HEK293T (cell line): ENCODE data around the gene CORO2B.

ENCODE experiments used
- CTCF ChIA-PET: fragments of 350-600 bp; formaldehyde crosslinking; extraction: SDS; loops from one replicate; lab custom pipeline; 2021; ENCODE audit warnings: antibody characterized with exemption, inconsistent platforms; lab: Yijun Ruan, JAX
- POLR2A ChIA-PET: fragments of 350-600 bp; formaldehyde crosslinking; extraction: SDS; loops from one replicate; lab custom pipeline; 2020; ENCODE audit warnings: antibody characterized with exemption, inconsistent platforms; lab: Yijun Ruan, JAX
- DNase-seq: peaks from one replicate; pipeline ENCODE4 v3.0.0; 2012; ENCODE audit warnings: mixed read lengths; ENCODE audit errors: extremely low spot score
- ARNT ChIP-seq: fragments of 450-650 bp; IDR thresholded peaks from 2 replicates; pipeline ENCODE4 v1.6.1; 2017; ENCODE audit warnings: mild to moderate bottlenecking
- BHLHE40 ChIP-seq: fragments of 450-650 bp; IDR thresholded peaks from 2 replicates; pipeline ENCODE4 v1.6.1; 2016; ENCODE audit warnings: mild to moderate bottlenecking, moderate library complexity, borderline replicate concordance
- CTBP1 ChIP-seq: fragments of 450-650 bp; IDR thresholded peaks from 2 replicates; pipeline ENCODE4 v1.6.1; 2016; ENCODE audit warnings: borderline replicate concordance
- ELF4 ChIP-seq: fragments of 450-650 bp; IDR thresholded peaks from 2 replicates; pipeline ENCODE4 v1.6.1; 2017; ENCODE audit warnings: antibody characterized with exemption
- FOXA1 ChIP-seq: fragments of 450-650 bp; IDR thresholded peaks from 2 replicates; pipeline ENCODE4 v1.6.1; 2016; ENCODE audit warnings: mild to moderate bottlenecking
- FOXK2 ChIP-seq: fragments of 450-650 bp; IDR thresholded peaks from 2 replicates; pipeline ENCODE4 v1.6.1; 2016; ENCODE audit warnings: mild to moderate bottlenecking
- FOXM1 ChIP-seq: fragments of 450-650 bp; IDR thresholded peaks from 2 replicates; pipeline ENCODE4 v1.6.1; 2017; ENCODE audit warnings: mild to moderate bottlenecking, borderline replicate concordance
- HDGF ChIP-seq: fragments of 450-650 bp; IDR thresholded peaks from 2 replicates; pipeline ENCODE4 v1.6.1; 2017; ENCODE audit warnings: antibody characterized with exemption, borderline replicate concordance
- L3MBTL2 ChIP-seq: fragments of 450-650 bp; conservative IDR thresholded peaks from 2 replicates; pipeline ENCODE4 v1.6.1; 2016; ENCODE audit warnings: mild to moderate bottlenecking
- LEF1 ChIP-seq: fragments of 450-650 bp; IDR thresholded peaks from 2 replicates; pipeline ENCODE4 v1.6.1; 2017; ENCODE audit warnings: mild to moderate bottlenecking, borderline replicate concordance
- NFRKB ChIP-seq: fragments of 450-650 bp; IDR thresholded peaks from 2 replicates; pipeline ENCODE4 v1.6.1; 2016; ENCODE audit warnings: mild to moderate bottlenecking, moderate library complexity
- PKNOX1 ChIP-seq: fragments of 450-650 bp; IDR thresholded peaks from 2 replicates; pipeline ENCODE4 v1.6.1; 2016
- SP1 ChIP-seq: fragments of 450-650 bp; IDR thresholded peaks from 2 replicates; pipeline ENCODE4 v1.6.1; 2017
- SUZ12 ChIP-seq: fragments of 450-650 bp; IDR thresholded peaks from 2 replicates; pipeline ENCODE4 v1.6.1; 2016; ENCODE audit warnings: mild to moderate bottlenecking
- TARDBP ChIP-seq: fragments of 450-650 bp; IDR thresholded peaks from 2 replicates; pipeline ENCODE4 v1.6.1; 2016
- ZNF384 ChIP-seq: fragments of 450-650 bp; IDR thresholded peaks from 2 replicates; pipeline ENCODE4 v1.6.1; 2016

Gene CORO2B

DNA sequence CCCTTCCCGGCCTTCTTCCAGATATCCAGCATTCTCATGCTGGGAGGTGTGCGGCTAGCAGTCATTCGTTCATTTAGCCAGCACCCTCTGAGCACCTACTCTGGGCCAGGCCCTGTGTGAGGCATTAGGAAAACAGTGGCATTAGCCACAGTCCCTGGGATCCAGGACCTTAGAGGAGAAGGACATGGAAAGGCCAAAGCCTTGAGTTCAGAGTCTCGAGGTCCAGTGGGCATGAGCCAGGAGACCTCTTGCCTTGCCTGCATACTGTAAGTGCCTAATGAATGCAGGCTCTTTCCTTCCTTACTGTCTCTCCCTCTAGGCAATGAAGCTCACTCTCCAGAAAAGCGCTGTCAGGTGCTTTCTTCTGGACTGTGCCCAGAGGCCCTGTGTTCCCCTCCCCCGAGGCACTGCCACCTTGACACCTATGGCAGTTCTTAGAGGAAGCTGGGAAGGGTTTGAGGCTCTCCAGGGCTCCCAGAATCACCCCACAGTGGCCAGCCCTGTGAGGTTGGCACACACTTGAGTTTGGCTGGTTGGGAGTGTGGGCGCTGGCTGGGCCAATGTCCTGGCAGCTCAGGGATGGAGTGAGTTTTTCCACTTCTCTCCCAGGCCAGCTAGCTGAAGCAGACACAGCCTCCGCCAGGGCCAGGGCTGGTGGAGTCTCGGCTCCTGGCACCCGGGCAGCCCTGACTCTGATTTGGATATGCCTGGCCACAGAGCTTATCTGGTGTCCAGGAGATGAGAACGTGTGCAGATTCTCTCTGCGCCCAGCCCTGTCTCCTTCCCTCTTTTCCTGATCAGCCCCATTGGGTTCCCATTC is 5.4 kb downstream of the CORO2B start:
- POLR2A ChIA-PET = no interaction called here
- no peak for TF ChIP-seq ARNT
- no peak for TF ChIP-seq SUZ12
- no peak for TF ChIP-seq NFRKB
- TF ChIP-seq HDGF = no peak
- TF ChIP-seq PKNOX1 = no peak
- no peak for TF ChIP-seq FOXA1
- no peak for TF ChIP-seq ELF4
- no peak for TF ChIP-seq L3MBTL2
- no peak for TF ChIP-seq TARDBP
- TF ChIP-seq FOXM1 = no peak
- TF ChIP-seq SP1 = no peak
- TF ChIP-seq LEF1 = no peak
- no peak for TF ChIP-seq BHLHE40
- no peak for TF ChIP-seq CTBP1
- TF ChIP-seq FOXK2 = no peak
- TF ChIP-seq ZNF384 = no peak
- DNase-seq = no peak
- CTCF ChIA-PET = interaction anchor here (0.7 kb wide), 1 partner anchor 90 kb away, joined by 3 read pairs; no protein-coding TSS in a partner anchor

DNA sequence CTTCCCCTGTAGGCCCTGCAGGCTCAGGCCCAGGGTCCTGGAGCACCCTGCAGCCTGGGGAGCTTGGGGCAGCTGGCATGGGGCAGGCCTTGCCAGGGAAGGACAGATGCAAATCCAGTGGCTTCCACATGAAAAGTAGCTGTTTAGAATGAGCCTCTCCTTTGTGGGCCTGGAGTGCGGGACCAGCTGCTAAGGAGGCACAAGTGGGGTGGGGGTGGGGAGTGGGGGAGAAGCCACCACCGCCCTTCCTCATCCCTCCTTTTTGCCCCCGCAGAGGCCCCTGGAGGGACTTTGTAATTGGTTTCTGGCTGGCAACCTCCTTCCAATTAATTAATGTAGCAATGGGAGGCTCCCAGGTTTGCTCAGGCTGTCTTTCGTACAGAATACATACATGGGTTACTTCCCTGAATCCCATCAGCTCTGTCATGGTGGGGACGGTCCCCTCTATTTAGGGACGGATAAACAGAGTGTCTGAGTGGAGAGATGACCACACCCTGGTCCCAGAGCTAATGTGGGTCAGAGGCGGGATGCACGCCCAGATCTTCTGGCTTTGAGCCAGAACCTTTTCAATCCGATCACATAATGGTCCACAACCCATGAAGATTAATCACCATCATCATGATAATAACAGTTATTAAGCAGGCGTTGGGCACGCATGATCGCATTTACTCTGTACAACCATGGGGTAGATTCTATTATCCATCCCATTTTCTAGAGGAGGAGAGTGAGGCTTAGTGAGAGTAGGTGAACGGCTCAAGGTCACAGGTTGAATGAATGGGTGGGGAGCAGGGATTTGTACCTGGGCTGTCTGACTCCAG is 6.2 kb downstream of the CORO2B start:
- POLR2A ChIA-PET = no interaction called here
- DNase-seq = no peak
- TF ChIP-seq SP1 = no peak
- no peak for TF ChIP-seq PKNOX1
- no peak for TF ChIP-seq ARNT
- no peak for TF ChIP-seq NFRKB
- TF ChIP-seq ZNF384 = no peak
- no peak for TF ChIP-seq L3MBTL2
- no peak for TF ChIP-seq FOXK2
- no peak for TF ChIP-seq TARDBP
- TF ChIP-seq FOXM1 = no peak
- TF ChIP-seq HDGF = no peak
- no peak for TF ChIP-seq BHLHE40
- no peak for TF ChIP-seq FOXA1
- TF ChIP-seq ELF4 = no peak
- no peak for TF ChIP-seq LEF1
- no peak for TF ChIP-seq SUZ12
- CTCF ChIA-PET = interaction anchor here (0.7 kb wide), 1 partner anchor 89 kb away, joined by 3 read pairs; no protein-coding TSS in a partner anchor

DNA sequence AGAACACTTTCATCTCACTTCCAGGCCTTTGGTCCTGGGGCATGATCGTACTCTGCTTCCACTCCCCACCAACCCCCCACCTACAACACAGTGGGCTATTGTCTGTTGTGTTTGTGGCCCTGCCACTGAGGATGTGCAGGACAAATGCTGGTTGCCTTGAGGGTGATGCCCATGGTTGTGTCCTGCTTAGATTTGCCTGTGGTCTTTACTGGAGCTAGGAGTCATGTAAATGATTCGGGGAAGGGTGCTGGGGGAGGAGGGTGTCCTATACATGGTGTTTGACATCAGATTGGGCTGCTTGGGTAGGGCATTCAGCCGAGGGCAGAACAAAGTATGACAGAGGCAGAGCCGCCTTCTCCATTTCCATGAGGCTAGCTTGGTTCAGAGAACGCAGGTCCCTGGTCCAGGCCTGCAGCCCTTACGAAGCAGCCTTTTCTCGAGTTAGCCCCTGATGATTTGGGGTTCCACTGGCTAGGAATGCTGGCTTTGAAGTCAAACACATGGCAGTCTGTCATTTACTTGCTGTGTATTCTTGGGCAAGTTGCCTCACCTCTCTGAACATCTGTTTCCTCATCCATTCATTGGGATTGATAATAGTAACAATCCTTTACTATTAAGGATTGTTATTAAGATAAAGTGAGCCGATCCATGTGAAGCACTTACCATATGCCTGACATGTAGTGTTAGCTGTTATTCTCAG is 6.9 kb downstream of the CORO2B start:
- no peak for TF ChIP-seq BHLHE40
- ChIA-PET POLR2A (no interaction called here), CTCF (no interaction called here)
- no peak for DNase-seq

DNA sequence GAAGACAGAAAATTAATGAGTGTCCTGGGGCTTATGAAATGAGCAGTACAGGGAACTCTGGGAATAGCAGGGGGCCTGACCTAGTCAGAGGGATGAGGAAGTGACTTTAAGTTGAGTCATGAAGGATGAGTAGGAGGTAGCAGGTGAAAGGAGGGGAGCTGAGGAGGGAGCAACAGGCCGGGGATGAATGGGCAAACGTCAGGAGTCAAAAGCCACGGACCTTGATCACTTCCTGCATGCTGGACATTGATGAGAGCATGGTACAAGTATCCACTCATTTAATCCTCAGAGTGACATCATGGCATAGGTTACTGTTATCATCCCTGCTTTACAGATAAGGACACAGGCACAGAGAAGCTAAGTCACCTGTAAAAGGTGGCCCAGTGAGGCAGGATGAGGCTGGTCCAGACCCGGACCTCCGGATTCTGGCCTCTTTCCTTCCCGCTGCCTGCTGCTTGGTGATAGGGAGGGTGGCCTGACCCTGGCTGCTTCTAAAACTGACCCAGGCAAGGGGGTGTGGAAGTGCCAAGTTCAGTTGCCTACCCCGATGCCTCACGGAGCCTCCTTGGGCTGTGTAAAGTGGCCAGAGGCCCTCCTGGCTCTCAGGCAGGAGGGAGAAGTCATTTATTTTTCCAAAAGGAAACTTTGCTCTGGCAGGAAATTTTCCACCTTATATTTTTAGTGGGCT is 7.6 kb downstream of the CORO2B start:
- CTCF ChIA-PET = no interaction called here
- no peak for DNase-seq
- POLR2A ChIA-PET = no interaction called here

More for the DNA sequence above, 7.6 kb downstream of the CORO2B start:
- no peak for TF ChIP-seq ELF4
- TF ChIP-seq HDGF = no peak
- TF ChIP-seq FOXK2 = no peak
- no peak for TF ChIP-seq FOXA1
- TF ChIP-seq BHLHE40 = no peak
- TF ChIP-seq CTBP1 = no peak
- no peak for TF ChIP-seq L3MBTL2
- TF ChIP-seq LEF1 = no peak
- no peak for TF ChIP-seq PKNOX1
- no peak for TF ChIP-seq ZNF384
- no peak for TF ChIP-seq TARDBP
- no peak for TF ChIP-seq SP1
- no peak for TF ChIP-seq NFRKB
- TF ChIP-seq ARNT = no peak
- no peak for TF ChIP-seq FOXM1
